Measurements from ENCODE around the gene PRPF8. TPM values are rescaled to one million over a fixed set of nuclear protein-coding genes. Genes with fewer than 3 reads are reported as not detected.

PRPF8 gene
- total RNA-seq, 1 experiment from 2014 or later, result 103 TPM

DNA sequence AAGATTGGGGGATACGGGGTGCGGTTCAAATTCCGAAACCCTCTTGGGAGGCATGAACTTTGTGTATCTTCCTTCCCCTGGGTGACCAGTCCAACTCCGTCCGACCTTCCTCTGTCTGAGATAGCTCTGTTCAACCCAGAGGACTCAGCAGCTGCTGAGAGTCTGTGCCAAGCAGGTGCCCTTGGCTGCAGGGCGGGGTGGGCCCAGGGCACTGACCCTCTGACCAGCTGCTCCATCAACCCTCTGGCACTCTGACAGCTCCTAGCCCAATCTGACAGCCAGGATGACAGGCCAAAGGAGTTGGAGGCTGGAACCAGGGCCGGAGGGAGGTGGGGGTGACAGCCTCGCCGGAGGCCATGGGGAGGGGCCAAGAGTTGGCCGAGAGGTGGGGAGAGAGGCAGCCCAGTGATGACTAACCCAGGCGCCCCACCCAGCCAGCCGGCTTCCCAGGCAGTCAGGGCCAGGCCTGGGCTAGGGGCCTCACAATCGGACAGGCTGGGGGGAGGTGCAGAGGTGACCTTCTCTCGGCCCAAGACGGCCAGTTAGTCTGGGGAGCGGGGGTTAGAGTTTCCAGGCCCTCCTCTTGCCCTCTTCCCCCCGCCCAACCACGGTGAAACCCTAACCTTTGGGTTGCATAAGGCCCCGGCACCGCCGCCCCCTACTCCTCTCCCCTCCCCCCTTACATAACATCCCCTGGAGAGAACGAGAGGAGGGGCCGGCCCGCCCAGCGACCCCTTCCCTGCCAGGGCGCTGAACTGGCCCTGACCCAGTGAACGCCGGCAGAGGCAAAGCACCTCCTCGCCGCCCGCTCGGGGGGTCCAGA lies 30.5 kb upstream of the PRPF8 start:
- H3K4me2 ChIP-seq (ENCODE audit: low read length), result peak overlapping the region; percentile 100
- POLR2A ChIA-PET (ENCODE audit: unreplicated experiment), result no interaction called here
- H3K36me3 ChIP-seq (ENCODE audit: low read depth, low read length), result peaks cover 21% of the 10 kb centered on the region
- H3K27me3 ChIP-seq (ENCODE audit: low read length), result no peaks in the 10 kb centered on the region
- H3F3A ChIP-seq (ENCODE audit: low read length, unreplicated experiment), result peaks cover 13% of the 10 kb centered on the region
- ATAC-seq (peak; percentile 29), DNase-seq (peak; percentile 86)
- H3K9ac ChIP-seq (ENCODE audit: low read length), result peak overlapping the region; percentile 92
- BruUV-seq (replicated peaks), result no TSS peak
- H4K20me1 ChIP-seq (ENCODE audit: low read length), result peaks cover 35% of the 10 kb centered on the region
- H3K79me2 ChIP-seq (ENCODE audit: low read length), result peaks cover 46% of the 10 kb centered on the region
- no peak for TF ChIP-seq EZH2 (IDR thresholded peaks at IDR 0.05; ENCODE audit: low read length, unreplicated experiment)
- TF ChIP-seq, protein P1, sequence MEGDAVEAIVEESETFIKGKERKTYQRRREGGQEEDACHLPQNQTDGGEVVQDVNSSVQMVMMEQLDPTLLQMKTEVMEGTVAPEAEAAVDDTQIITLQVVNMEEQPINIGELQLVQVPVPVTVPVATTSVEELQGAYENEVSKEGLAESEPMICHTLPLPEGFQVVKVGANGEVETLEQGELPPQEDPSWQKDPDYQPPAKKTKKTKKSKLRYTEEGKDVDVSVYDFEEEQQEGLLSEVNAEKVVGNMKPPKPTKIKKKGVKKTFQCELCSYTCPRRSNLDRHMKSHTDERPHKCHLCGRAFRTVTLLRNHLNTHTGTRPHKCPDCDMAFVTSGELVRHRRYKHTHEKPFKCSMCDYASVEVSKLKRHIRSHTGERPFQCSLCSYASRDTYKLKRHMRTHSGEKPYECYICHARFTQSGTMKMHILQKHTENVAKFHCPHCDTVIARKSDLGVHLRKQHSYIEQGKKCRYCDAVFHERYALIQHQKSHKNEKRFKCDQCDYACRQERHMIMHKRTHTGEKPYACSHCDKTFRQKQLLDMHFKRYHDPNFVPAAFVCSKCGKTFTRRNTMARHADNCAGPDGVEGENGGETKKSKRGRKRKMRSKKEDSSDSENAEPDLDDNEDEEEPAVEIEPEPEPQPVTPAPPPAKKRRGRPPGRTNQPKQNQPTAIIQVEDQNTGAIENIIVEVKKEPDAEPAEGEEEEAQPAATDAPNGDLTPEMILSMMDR (conservative IDR thresholded peaks at IDR 0.05; ENCODE audit: low read depth, low read length), result no peak
- no peak for TF ChIP-seq EZH2phosphoT487 (IDR thresholded peaks at IDR 0.05; ENCODE audit: borderline replicate concordance, low read length)
- H3K9me2 ChIP-seq (replicated peaks; ENCODE audit: low read length), result no peaks in the 10 kb centered on the region
- intact Hi-C loops (cut with micrococcal nuclease), result no loop called here
- peaks cover 39% of the 10 kb centered on the region for H3K4me1 ChIP-seq (ENCODE audit: insufficient read depth, low read length)
- peak overlapping the region; percentile 81 for H3K4me3 ChIP-seq (ENCODE audit: low read length)
- H2AFZ ChIP-seq (ENCODE audit: low read length), result no peak overlapping the region
- CTCF ChIA-PET, result interaction anchor here (1.0 kb wide), 1 partner anchor 46 kb away, joined by 3 read pairs; no protein-coding TSS in a partner anchor
- peak overlapping the region; percentile 96 for H3K27ac ChIP-seq (ENCODE audit: low read length)
- no peaks in the 10 kb centered on the region for H3K9me3 ChIP-seq (ENCODE audit: low read length)

DNA sequence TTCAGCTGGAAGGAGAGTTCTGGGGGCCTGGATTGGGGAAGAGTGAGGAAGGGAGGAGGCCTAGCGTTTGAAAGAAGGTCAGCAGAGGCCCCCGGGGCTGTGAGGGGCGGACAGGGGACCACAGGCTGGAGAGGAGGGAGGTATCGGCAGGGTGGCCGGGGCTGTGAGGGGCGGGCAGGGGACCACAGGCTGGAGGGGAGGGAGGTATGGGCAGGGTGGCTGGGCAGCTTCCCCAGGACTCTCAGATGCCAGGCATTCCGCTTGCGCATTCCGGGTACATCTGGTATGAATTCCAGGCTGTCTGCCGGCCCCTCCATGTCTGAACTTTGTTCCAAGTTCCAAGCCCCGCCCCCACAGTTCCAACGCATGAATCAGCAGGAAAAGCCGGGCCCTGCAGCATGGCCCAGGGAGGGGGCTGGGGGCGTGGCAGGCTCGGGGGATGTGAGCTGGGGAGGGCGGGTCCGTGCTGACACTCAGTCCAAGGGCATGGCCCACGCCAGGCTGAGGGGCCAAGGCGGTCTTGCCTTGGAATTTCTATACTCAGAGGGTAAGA lies 29.8 kb upstream of the PRPF8 start:
- H3K9me3 ChIP-seq (ENCODE audit: low read length), result no peaks in the 10 kb centered on the region
- no TSS peak for BruUV-seq (replicated peaks)
- H3K9me2 ChIP-seq (replicated peaks; ENCODE audit: low read length), result no peaks in the 10 kb centered on the region
- peaks cover 35% of the 10 kb centered on the region for H4K20me1 ChIP-seq (ENCODE audit: low read length)
- H3K36me3 ChIP-seq (ENCODE audit: low read depth, low read length), result peaks cover 21% of the 10 kb centered on the region
- H3K4me3 ChIP-seq (ENCODE audit: low read length), result peak overlapping the region; percentile 81
- peak overlapping the region; percentile 100 for H3K4me2 ChIP-seq (ENCODE audit: low read length)
- TF ChIP-seq EZH2phosphoT487 (IDR thresholded peaks at IDR 0.05; ENCODE audit: borderline replicate concordance, low read length), result no peak
- TF ChIP-seq, protein P1 (conservative IDR thresholded peaks at IDR 0.05; ENCODE audit: low read depth, low read length), result no peak
- TF ChIP-seq EZH2 (IDR thresholded peaks at IDR 0.05; ENCODE audit: low read length, unreplicated experiment), result no peak
- DNase-seq (peak; percentile 93), ATAC-seq (peak; percentile 19)
- peaks cover 46% of the 10 kb centered on the region for H3K79me2 ChIP-seq (ENCODE audit: low read length)
- H3F3A ChIP-seq (ENCODE audit: low read length, unreplicated experiment), result peaks cover 13% of the 10 kb centered on the region
- peak overlapping the region; percentile 96 for H3K27ac ChIP-seq (ENCODE audit: low read length)
- peak overlapping the region; percentile 92 for H3K9ac ChIP-seq (ENCODE audit: low read length)
- ChIA-PET CTCF (no interaction called here), POLR2A (ENCODE audit: unreplicated experiment) (no interaction called here)
- no peaks in the 10 kb centered on the region for H3K27me3 ChIP-seq (ENCODE audit: low read length)
- peaks cover 39% of the 10 kb centered on the region for H3K4me1 ChIP-seq (ENCODE audit: insufficient read depth, low read length)
- intact Hi-C loops (cut with micrococcal nuclease), result no loop called here
- no peak overlapping the region for H2AFZ ChIP-seq (ENCODE audit: low read length)

Measured in PC-3 (cell line).